Thyroid gland (tissue), 4 donors: ENCODE results near the gene CLK4. TPM values are rescaled to one million over a fixed set of nuclear protein-coding genes. Genes with fewer than 3 reads are reported as not detected.
A peak's percentile ranks its signal among the peaks of the same experiment; 100 is the strongest.

Experiments
- DNase-seq, 2 donors: peaks; one replicate each; pipeline ENCODE4 v3.0.0-alpha.2; 2019
- H3K27ac ChIP-seq, 3 donors: fragments of 200-600 bp; sonication (generic); 1 replicate in 2 of 3; 2 replicates in 1 of 3; pipeline ENCODE4 v1.5.1; 2016 to 2019; ENCODE audit warnings: mild to moderate bottlenecking in 1 of 3, moderate library complexity in 1 of 3
- H3K27me3 ChIP-seq: fragments of 200-600 bp; sonication (generic); one replicate; pipeline ENCODE4 v1.5.1; 2019
- H3K36me3 ChIP-seq, 2 donors: fragments of 200-600 bp; sonication (generic); one replicate each; pipeline ENCODE4 v1.5.1; 2016 to 2019
- H3K4me1 ChIP-seq, 2 donors: fragments of 200-600 bp; sonication (generic); one replicate each; pipeline ENCODE4 v1.5.1; 2017 to 2019
- H3K4me3 ChIP-seq, 3 donors: fragments of 200-600 bp; sonication (generic); replicated peaks in 1 of 3; 1 replicate in 2 of 3; 2 replicates in 1 of 3; pipeline ENCODE4 v1.5.1; 2016; ENCODE audit warnings: mild to moderate bottlenecking in 1 of 3
- H3K9me3 ChIP-seq: fragments of 200-600 bp; sonication (generic); one replicate; pipeline ENCODE4 v1.5.1; 2017
- POLR2A ChIP-seq, 2 donors: fragments of 450-650 bp; IDR thresholded peaks; one replicate each; pipeline ENCODE4 v1.6.1; 2017; ENCODE audit warnings: antibody characterized with exemption in 2 of 2, mild to moderate bottlenecking in 2 of 2, moderate library complexity in 1 of 2
- WGBS, 2 donors: methylation state at CpG; one replicate each; pipeline ENCODE4 v1.1.5; 2017; 5-methylcytosine and 5-hydroxymethylcytosine counted together
- intact Hi-C: fragments of 100-400 bp; cut with DNase I; formaldehyde crosslinking; loops from one replicate; pipeline ENCODE4 v1.15.1; 2023
- total RNA-seq, 4 donors: library from RNA; depleted of rRNA; stranded (reverse); fragments of >200 nt; gene quantifications; one replicate each; pipeline ENCODE4 v1.2.3, GENCODE V29; 2016
- TF ChIP-seq, protein P1 (sequence below), 6 experiments: fragments of 200-600 bp in 3 of 6; fragments of 450-650 bp in 3 of 6; sonication (generic) in 3 of 6; IDR thresholded peaks; one replicate each; pipeline ENCODE4 v1.5.1; 2016 to 2019; ENCODE audit warnings: antibody characterized with exemption in 6 of 6, mild to moderate bottlenecking in 2 of 6, inconsistent platforms in 1 of 6, moderate library complexity in 1 of 6

CLK4 gene
- total RNA-seq, 4 donors from 2014 or later: 35.8 to 91.2 (median 70.3) TPM

DNA sequence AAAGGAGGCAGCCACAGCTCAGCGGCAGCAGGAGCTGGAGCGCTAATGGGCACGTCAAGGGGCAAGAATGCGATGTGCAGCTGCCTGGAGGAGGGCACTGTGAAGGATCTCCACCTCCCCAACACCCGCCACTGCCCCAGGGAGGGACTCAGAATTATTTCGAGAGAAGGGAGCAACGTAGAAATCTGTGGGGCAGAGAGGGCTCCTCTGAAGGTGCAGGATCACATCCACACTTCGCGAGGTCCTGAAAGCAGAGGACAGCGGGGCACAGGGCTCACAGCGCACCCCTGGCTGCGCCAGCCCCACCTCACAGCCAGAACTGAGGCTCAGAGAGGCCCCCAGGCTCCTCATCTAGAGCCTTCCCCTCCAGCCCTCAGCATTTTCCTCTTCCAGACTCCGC is 44.6 kb downstream of the CLK4 start:
- intact Hi-C loops: no loop called here
- Histone ChIP-seq H3K9me3 (no peaks in the 10 kb centered on the region), H3K27ac (no peak overlapping the region), H3K4me3 (no peak overlapping the region), H3K4me1 (peaks cover 13 to 14% of the 10 kb centered on the region in 2 donors), H3K36me3 (no peaks in the 10 kb centered on the region), H3K27me3 (no peaks in the 10 kb centered on the region)
- WGBS, 2 donors: 91% methylated on average over 10 to 13 of the region's 13 CpGs
- DNase-seq: no peak
- TF ChIP-seq, protein P1, sequence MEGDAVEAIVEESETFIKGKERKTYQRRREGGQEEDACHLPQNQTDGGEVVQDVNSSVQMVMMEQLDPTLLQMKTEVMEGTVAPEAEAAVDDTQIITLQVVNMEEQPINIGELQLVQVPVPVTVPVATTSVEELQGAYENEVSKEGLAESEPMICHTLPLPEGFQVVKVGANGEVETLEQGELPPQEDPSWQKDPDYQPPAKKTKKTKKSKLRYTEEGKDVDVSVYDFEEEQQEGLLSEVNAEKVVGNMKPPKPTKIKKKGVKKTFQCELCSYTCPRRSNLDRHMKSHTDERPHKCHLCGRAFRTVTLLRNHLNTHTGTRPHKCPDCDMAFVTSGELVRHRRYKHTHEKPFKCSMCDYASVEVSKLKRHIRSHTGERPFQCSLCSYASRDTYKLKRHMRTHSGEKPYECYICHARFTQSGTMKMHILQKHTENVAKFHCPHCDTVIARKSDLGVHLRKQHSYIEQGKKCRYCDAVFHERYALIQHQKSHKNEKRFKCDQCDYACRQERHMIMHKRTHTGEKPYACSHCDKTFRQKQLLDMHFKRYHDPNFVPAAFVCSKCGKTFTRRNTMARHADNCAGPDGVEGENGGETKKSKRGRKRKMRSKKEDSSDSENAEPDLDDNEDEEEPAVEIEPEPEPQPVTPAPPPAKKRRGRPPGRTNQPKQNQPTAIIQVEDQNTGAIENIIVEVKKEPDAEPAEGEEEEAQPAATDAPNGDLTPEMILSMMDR (IDR thresholded peaks at IDR 0.05): no peak
- no peak for TF ChIP-seq POLR2A (IDR thresholded peaks at IDR 0.05)

DNA sequence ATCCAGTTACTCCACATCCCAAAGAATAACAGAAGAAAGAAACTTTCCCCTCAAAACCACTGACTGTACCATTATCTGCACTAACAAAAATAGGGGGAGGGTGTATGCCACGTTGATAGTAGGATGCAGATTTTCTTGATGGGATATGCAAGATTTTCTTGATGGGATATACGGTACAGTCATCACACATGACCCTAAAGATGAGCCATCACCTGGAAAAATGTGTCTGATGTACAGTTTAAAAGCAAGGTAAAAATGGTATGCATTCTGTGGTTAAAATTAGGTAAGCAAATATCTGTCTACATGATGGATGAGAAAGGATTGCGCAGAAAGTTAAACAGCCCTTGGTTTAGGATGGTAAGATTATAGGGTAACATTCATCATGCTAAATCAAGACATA is 45.2 kb downstream of the CLK4 start:
- Histone ChIP-seq H3K4me1 (peaks cover 6 to 13% of the 10 kb centered on the region in 2 donors), H3K27ac (no peak overlapping the region), H3K36me3 (no peaks in the 10 kb centered on the region), H3K9me3 (no peaks in the 10 kb centered on the region), H3K27me3 (no peaks in the 10 kb centered on the region), H3K4me3 (no peak overlapping the region)
- WGBS, 2 donors: 86 to 92% methylated on average over 3 of the region's 3 CpGs
- intact Hi-C loops: no loop called here
- TF ChIP-seq, protein P1 (IDR thresholded peaks at IDR 0.05): no peak
- TF ChIP-seq POLR2A (IDR thresholded peaks at IDR 0.05): no peak
- DNase-seq: no peak

DNA sequence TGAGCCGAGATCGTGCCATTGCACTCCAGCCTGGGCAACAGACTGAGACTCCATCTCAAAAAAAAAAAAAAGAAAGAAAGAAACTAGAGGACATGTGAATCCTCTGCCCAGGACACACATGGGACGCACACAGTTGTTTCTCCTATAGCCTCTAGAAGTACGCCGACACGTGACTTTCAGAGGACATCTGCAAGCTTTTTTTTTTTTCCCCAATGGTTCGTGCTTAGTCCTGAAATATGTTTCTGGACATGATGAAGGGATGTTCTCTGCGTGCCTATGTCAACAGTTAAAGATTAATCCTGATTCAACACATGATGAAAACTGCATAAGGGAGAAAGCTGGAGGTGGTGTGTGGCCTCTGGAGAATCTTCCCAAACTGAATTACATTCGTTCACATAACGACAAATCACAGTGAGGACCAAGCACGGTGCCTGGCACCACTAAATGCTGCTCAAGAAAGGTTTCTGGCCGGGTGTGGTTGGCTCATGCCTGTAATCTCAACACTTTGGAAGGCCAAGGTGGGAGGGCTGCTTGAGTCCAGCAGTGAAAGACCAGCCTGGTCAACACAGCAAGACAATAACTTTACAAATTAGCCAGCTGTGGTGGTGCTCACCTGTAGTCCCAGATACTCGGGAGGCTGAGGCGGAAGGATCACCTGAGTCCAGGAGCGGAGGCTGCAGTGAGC is 46.4 kb downstream of the CLK4 start:
- no peak for DNase-seq
- Histone ChIP-seq H3K9me3 (no peaks in the 10 kb centered on the region), H3K36me3 (no peaks in the 10 kb centered on the region), H3K4me3 (no peak overlapping the region), H3K27me3 (no peaks in the 10 kb centered on the region), H3K27ac (no peak overlapping the region), H3K4me1 (peaks cover 0 to 9% of the 10 kb centered on the region in 2 donors)
- no peak for TF ChIP-seq POLR2A (IDR thresholded peaks at IDR 0.05)
- intact Hi-C loops: no loop called here
- WGBS, 2 donors: 87 to 90% methylated on average over 15 of the region's 15 CpGs

DNA sequence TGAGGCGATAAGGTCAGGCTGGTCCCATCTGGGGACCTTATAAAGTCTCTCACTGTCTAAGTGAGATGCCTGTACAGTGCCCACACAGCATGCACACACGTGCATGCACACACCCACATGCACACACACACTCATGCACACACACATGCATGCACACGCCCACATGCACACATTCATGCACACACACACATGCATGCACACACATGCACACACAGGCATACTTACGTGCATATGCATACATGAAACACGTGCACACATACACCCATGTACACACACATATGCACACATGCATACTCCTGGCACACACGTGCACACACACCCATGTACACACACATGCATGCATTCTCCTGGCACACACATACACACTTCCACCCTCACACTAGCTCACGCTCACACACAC is 48.9 kb downstream of the CLK4 start:
- no peak overlapping the region for H3K4me3 ChIP-seq
- 90 to 97% methylated on average over 7 of the region's 7 CpGs for WGBS, 2 donors
- H3K9me3 ChIP-seq: no peaks in the 10 kb centered on the region
- H3K4me1 ChIP-seq: peaks cover 0 to 9% of the 10 kb centered on the region in 2 donors
- H3K36me3 ChIP-seq: no peaks in the 10 kb centered on the region
- TF ChIP-seq POLR2A (IDR thresholded peaks at IDR 0.05): no peak
- TF ChIP-seq, protein P1 (IDR thresholded peaks at IDR 0.05): no peak
- no peaks in the 10 kb centered on the region for H3K27me3 ChIP-seq
- H3K27ac ChIP-seq: no peak overlapping the region
- intact Hi-C loops: no loop called here
- no peak for DNase-seq

DNA sequence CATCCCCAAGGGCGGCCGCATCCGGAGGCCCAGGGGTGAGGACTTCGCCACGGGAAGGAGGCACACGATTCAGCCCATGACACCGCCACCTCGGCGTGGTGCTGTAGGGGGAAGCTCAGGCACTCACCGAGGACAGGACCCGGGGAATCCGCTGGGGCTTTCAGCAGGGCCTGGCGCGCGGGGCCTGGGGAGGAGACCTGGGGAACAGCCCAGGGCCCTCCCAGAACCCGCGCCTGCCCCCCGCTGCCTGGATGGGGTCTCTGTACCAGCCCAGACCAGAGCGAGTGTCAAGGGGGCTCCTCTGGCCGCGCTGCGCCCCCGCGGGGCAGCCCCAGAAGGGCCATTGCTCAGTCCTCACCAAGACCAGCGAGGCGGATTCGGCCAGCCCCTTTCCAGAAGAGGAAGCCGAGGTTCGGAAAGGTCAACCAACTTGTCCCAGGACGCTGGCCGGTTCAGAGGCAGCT is 49.4 kb downstream of the CLK4 start:
- TF ChIP-seq POLR2A (IDR thresholded peaks at IDR 0.05): no peak
- TF ChIP-seq, protein P1 (IDR thresholded peaks at IDR 0.05): no peak
- Histone ChIP-seq H3K9me3 (no peaks in the 10 kb centered on the region), H3K4me1 (peaks cover 0 to 9% of the 10 kb centered on the region in 2 donors), H3K4me3 (no peak overlapping the region), H3K27ac (peak overlapping the region in 1 of 3 donors; percentile 33), H3K36me3 (no peaks in the 10 kb centered on the region), H3K27me3 (no peaks in the 10 kb centered on the region)
- no peak for DNase-seq
- WGBS, 2 donors: 74 to 78% methylated on average over 18 to 21 of the region's 31 CpGs
- intact Hi-C loops: no loop called here
